A673 (cell line): ENCODE data around the gene KCNQ1.

Source experiments
- EZH2 ChIP-seq: fragments of 200-600 bp; sonication (generic); IDR thresholded peaks from 2 replicates; pipeline ENCODE4 v1.6.1; 2017; ENCODE audit warnings: borderline replicate concordance, low read depth, mild to moderate bottlenecking, mixed read lengths, antibody characterized with exemption, low read length; ENCODE audit not compliant: poor library complexity, severe bottlenecking
- TF ChIP-seq, protein P1 (sequence below): fragments of 300-800, 200-600 bp; sonication (generic); conservative IDR thresholded peaks from 2 replicates; pipeline ENCODE4 v1.5.1; 2017; ENCODE audit warnings: low read depth, mild to moderate bottlenecking, antibody characterized with exemption, low read length, moderate library complexity, mixed read lengths

DNA sequence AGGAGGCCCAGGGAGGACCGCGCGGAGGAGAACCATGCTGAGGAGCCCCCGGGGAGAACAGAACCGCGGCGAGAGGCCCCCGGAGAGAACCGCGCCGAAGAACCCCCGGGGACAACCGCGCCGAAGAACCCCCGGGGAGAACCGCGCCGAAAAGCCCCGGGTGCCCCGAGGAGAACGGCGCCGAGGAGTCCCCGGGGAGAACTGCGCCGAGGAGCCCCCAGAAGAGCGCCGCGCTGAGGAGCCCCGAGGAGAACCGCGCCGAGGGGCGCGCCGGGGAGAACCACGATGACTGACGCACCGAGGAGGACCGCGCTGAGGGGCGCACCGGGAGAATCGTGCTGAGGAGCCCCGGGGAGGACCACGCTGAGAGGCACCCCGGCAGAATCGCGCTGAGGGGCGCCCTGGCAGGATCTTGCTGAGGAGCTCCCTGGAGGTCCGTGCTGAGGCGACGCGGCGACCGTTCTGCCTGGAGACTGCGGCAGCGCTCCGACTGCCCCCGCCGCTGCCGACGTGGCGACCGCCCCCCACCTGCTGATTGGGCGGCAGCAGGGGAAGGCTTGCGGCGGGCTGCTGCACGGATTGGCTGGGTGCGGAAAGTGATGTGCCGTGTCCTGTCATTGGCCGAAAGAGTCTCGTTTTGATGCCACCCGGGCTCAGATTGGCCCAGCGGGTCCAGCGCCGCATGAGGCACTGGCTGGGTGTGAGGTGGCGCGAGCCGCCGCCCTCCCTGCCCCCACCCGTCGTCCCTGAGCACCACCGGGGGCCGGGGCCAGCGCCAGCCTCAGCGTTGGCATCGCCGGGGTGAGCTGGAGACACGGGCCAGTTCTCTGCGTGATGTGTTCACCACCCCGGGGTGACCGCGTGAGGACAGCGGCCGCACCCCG lies 255.0 kb downstream of the KCNQ1 start, which contains the start of gene KCNQ1OT1:
- TF ChIP-seq, protein P1, sequence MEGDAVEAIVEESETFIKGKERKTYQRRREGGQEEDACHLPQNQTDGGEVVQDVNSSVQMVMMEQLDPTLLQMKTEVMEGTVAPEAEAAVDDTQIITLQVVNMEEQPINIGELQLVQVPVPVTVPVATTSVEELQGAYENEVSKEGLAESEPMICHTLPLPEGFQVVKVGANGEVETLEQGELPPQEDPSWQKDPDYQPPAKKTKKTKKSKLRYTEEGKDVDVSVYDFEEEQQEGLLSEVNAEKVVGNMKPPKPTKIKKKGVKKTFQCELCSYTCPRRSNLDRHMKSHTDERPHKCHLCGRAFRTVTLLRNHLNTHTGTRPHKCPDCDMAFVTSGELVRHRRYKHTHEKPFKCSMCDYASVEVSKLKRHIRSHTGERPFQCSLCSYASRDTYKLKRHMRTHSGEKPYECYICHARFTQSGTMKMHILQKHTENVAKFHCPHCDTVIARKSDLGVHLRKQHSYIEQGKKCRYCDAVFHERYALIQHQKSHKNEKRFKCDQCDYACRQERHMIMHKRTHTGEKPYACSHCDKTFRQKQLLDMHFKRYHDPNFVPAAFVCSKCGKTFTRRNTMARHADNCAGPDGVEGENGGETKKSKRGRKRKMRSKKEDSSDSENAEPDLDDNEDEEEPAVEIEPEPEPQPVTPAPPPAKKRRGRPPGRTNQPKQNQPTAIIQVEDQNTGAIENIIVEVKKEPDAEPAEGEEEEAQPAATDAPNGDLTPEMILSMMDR: no peak
- no peak for TF ChIP-seq EZH2
